AML-193 (cell line): ENCODE data around the gene MYH7.
"Not testable (repeated sequence)": the region's sequence is repeated elsewhere in the genome, so short reads cannot be mapped to it uniquely, and the experiment has no call there.

Experiments
- DNase-seq, 2 experiments: peaks; one replicate each; lab custom pipeline; 2025; lab: John Stamatoyannopoulos, UW

Gene MYH7

GRCh38 chr14:23430016-23430722 lies 5.3 kb downstream of the MYH7 start:
- no peak for DNase-seq

DNA sequence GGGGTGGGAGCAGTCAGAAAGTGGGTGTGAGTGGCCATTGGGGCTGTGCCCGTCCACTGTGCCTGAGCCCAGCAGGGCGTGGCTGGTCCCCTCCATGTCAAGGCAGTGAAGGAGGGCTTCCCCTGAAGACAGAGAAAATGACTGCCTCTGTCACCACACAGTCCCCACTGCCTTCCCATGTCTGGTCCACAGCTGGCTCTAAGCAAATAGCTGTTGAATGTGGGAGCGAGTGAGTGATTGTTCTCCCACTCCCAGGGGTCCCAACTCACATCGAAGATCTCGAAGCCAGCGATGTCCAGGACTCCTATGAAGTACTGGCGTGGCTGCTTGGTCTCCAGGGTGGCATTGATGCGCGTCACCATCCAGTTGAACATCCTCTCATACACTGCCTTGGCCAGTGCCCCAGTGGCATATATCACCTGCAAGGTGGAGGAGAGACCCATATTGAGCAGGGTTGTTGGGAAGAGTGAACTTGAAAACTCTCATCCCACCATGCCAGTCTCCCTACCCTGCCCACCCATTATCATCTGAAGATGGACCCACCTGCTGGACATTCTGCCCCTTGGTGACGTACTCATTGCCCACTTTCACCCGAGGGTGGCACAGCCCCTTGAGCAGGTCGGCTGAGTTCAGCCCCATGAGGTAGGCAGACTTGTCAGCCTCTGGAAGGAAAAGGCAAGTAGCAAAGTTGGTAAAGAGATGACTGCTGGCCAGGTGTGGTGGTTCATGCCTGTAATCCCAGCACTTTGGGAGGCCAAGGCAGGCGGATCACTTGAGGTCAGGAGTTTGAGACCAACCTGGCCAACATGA lies 6.6 kb downstream of the MYH7 start:
- no peak for DNase-seq

DNA sequence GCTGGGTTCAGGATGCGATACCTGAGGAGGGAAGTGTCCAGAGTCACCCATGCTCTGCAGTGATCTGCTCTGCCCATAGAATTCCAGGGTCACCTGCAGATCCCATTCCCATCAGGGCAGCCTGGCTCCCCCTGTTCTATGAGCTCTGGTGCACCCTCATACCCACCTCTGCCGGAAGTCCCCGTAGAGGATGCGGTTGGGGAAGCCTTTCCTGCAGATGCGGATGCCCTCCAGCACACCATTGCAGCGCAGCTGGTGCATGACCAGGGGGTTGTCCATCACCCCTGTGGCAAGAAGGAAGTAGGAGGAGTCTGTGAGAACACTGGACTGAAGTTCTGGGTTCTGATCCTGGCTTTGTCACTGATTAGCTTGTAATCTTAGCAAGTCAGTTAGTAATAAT lies 9.7 kb downstream of the MYH7 start:
- DNase-seq, result not testable (repeated sequence)

- no peak for DNase-seq
These were observed 10.3 kb downstream of the MYH7 start for GRCh38 chr14:23425169-23425568.

DNA sequence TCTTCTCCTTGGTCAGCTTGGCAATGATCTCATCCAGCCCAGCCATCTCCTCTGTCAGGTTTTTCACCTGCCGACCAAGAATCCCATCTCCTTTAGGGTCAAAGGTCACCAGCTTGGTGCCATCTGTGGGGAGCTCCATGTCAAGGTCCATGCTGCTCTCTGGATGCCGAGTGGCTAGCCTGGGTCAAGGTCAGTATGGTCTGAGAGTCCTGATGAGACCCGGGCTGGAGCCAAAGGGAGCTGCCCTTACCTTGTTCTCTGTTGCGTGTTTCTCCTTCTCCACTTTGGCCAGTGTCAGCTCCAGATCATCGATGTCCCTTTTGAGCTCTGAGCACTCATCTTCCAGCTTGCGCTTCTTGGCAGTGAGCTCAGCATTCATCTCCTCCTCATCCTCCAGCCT lies 11.8 kb downstream of the MYH7 start:
- no peak for DNase-seq

GRCh38 chr14:23421594-23421993 lies 13.9 kb downstream of the MYH7 start:
- DNase-seq, result no peak

- DNase-seq, result not testable (repeated sequence)
These were observed 15.8 kb downstream of the MYH7 start for GRCh38 chr14:23419646-23420045.

- DNase-seq, result no peak
These were observed 17.4 kb downstream of the MYH7 start for GRCh38 chr14:23418021-23418420.

- not testable (repeated sequence) for DNase-seq
These were observed 18.2 kb downstream of the MYH7 start for GRCh38 chr14:23417269-23417668.

GRCh38 chr14:23416801-23417200 lies 18.7 kb downstream of the MYH7 start:
- no peak for DNase-seq

DNA sequence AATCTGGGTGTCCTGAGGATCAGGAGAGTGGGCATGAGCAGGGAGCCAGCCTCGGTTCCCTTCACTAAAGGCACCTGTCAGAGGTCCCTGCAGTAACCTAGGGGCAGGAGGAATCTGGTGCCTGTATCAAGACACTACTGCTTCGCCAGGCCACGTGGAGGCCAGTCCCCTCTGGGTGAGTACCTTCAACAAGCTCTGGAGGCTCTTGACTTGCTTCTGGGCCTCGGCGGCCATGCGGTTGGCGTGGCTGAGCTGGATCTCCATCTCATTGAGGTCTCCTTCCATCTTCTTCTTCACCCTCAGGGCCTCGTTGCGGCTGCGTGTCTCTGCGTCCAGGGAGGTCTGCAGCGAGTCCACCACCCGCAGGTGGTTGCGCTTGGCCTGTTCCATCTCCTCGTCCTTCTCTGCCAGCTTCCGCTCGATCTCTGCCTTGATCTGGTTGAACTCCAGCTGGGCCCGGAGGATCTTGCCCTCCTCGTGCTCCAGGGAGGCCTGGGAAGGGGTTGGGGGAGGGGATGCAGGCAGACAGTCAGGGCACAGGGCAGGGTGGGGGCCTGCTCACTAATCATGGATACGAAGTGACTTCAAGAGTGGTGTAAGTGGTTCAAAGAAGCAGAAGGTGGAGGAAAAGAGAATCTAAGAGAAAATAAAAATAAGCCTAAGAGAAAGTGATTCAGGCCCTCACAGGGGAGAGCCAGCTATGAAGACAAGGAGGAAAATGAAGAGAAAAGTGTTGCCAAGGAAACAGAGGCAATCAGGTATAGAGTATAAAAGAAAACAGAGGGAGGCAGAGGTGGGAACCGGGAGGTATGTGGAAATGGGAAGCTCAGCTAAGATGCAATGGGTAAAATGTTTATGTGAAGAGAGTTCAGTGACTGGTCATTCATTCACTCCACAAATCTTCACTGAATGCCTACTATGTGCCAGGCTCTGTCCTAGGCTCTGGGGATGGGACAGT lies 19.4 kb downstream of the MYH7 start:
- no peak for DNase-seq

DNA sequence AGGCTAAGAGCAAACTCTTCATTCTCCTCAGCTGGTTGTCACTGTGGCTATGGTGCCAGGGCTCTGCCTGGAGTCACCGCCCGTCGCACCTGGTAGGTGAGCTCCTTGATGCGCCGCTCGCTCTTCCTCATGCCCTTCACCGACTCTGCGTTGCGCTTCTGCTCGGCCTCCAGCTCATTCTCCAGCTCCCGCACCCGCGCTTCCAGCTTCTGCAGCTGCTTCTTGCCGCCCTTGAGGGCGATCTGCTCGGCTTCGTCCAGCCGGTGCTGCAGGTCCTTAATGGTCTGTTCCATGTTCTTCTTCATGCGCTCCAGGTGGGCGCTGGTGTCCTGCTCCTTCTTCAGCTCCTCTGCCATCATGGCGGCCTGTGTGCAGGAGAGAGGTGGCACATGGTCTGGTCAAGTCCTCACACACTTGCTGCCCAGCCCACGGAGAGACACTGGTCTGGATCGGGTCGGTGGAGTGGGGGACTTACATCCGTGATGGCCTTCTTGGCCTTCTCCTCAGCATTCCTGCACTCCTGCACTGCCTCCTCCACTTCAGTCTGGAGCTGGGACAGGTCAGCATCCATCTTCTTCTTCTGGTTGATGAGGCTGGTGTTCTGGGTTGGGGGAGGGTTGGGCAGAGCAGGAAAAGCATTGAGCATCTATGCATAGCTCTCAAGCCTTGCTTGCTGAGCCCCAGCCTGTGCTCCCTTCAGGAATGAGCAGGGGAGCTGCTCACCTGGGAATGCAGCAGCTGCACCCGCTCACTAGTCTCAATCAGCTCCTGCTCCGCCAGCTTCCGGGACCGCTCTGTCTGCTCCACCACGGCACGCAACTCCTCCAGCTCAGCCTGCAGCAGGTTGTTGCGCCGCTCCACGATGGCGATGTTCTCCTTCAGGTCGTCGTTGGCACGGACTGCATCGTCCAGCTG lies 20.3 kb downstream of the MYH7 start:
- DNase-seq, result no peak

GRCh38 chr14:23414254-23414653 lies 21.2 kb downstream of the MYH7 start:
- DNase-seq, result no peak

GRCh38 chr14:23413681-23414080 lies 21.8 kb downstream of the MYH7 start:
- no peak for DNase-seq

DNA sequence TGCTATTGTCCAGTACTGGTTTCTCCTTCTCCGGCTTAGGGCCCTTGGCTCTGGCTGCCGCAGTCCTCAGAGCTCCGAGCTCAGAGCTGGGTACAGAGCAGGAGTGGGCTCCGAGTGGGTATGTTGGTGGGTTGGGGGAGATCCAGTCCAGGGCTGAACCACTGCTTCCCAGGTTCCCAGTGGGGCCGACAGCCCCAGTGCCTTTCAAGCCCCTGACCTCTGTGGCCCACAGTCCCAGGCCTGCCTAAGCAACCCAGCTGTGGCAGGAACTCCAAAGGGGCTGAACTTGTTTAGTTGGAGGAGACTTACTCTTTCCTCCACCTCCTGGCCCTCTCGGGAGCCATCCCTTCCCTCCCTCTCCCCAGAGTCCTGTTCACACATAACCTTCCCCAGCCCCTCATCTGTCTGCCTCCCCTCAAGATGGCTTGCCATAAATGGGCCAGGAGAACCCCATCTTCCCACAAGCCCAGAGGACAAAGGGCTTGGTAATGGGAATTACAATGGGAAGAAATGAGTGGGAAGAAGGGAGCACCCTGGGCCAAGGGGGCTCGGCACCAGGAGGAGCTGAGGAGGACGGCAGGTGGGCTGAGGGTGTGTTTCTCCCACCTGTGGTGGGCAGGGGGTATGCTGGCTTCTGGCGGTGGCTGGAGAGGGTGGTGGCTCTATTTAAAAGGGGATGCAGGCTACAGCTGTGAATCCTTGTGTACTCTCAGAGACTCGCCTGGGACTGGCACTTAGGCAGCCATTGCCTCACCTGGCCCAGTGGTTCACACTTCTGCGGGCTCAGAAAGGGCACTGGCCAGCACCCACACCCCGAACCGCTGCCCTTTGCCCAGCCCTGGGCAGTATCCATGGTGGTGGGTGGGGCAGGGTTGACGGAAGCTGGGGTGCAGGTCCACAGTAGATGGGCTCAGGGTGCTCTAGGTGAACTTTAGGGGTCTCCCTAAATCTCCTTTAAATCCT lies 23.6 kb downstream of the MYH7 start:
- DNase-seq, result no peak

- no peak for DNase-seq
These were observed 25.4 kb downstream of the MYH7 start for GRCh38 chr14:23409966-23410635.

- no peak for DNase-seq
These were observed 26.0 kb downstream of the MYH7 start for GRCh38 chr14:23409475-23409874.

- DNase-seq, result no peak
These were observed 27.2 kb downstream of the MYH7 start for GRCh38 chr14:23408307-23408630.

GRCh38 chr14:23407516-23408306 lies 27.7 kb downstream of the MYH7 start, which contains the start of gene MYH6:
Gene MYH6, minus strand, starts transcription at chr14:23408273. Its CDS starts 1,050 bp downstream, at chr14:23407223.
- DNase-seq, result no peak
